ENCODE measurements around the gene SUFU.

The SUFU gene

GRCh38 chr10:102552533-102552932 lies 48.8 kb downstream of the SUFU start:
- ChIA-PET CTCF (no interaction called here), POLR2A (no interaction called here)
- TF ChIP-seq FOXM1 (IDR thresholded peaks at IDR 0.05; ENCODE audit: borderline replicate concordance) (no peak), ARNT (IDR thresholded peaks at IDR 0.05) (no peak), ELF4 (IDR thresholded peaks at IDR 0.05) (no peak), NFRKB (IDR thresholded peaks at IDR 0.05) (no peak), FOXA1 (IDR thresholded peaks at IDR 0.05) (no peak), SP1 (IDR thresholded peaks at IDR 0.05) (no peak)
- no peak for DNase-seq (ENCODE audit: extremely low spot score)

- ChIA-PET POLR2A (no interaction called here), CTCF (no interaction called here)
- TF ChIP-seq FOXM1 (IDR thresholded peaks at IDR 0.05; ENCODE audit: borderline replicate concordance) (no peak), LEF1 (IDR thresholded peaks at IDR 0.05; ENCODE audit: borderline replicate concordance) (no peak), TARDBP (IDR thresholded peaks at IDR 0.05) (no peak), L3MBTL2 (conservative IDR thresholded peaks at IDR 0.05) (no peak), HDGF (IDR thresholded peaks at IDR 0.05; ENCODE audit: borderline replicate concordance) (no peak), CTBP1 (IDR thresholded peaks at IDR 0.05; ENCODE audit: borderline replicate concordance) (no peak), FOXA1 (IDR thresholded peaks at IDR 0.05) (no peak)
- DNase-seq (ENCODE audit: extremely low spot score): no peak
Measured at GRCh38 chr10:102553771-102554170, 50.0 kb downstream of the SUFU start.

- POLR2A ChIA-PET: no interaction called here
Measured at GRCh38 chr10:102554531-102554930, 50.8 kb downstream of the SUFU start.

GRCh38 chr10:102555781-102556328 lies 52.1 kb downstream of the SUFU start:
- no peak for DNase-seq (ENCODE audit: extremely low spot score)
- CTCF ChIA-PET: no interaction called here
- POLR2A ChIA-PET: no interaction called here
- no peak for TF ChIP-seq TARDBP (IDR thresholded peaks at IDR 0.05)
- TF ChIP-seq FOXK2 (IDR thresholded peaks at IDR 0.05): no peak
- TF ChIP-seq ZNF384 (IDR thresholded peaks at IDR 0.05): no peak

More at GRCh38 chr10:102554531-102554930, 50.8 kb downstream of the SUFU start:
- DNase-seq (ENCODE audit: extremely low spot score): no peak
- TF ChIP-seq HDGF (IDR thresholded peaks at IDR 0.05; ENCODE audit: borderline replicate concordance) (no peak), LEF1 (IDR thresholded peaks at IDR 0.05; ENCODE audit: borderline replicate concordance) (no peak), TARDBP (IDR thresholded peaks at IDR 0.05) (no peak), ARNT (IDR thresholded peaks at IDR 0.05) (no peak), ELF4 (IDR thresholded peaks at IDR 0.05) (no peak), FOXM1 (IDR thresholded peaks at IDR 0.05; ENCODE audit: borderline replicate concordance) (no peak), SUZ12 (IDR thresholded peaks at IDR 0.05) (no peak), NFRKB (IDR thresholded peaks at IDR 0.05) (no peak), PKNOX1 (IDR thresholded peaks at IDR 0.05) (no peak), FOXA1 (IDR thresholded peaks at IDR 0.05) (no peak), FOXK2 (IDR thresholded peaks at IDR 0.05) (no peak), ZNF384 (IDR thresholded peaks at IDR 0.05) (no peak), CTBP1 (IDR thresholded peaks at IDR 0.05; ENCODE audit: borderline replicate concordance) (no peak), BHLHE40 (IDR thresholded peaks at IDR 0.05; ENCODE audit: borderline replicate concordance) (no peak)
- CTCF ChIA-PET: no interaction called here

GRCh38 chr10:102557569-102557968 lies 53.8 kb downstream of the SUFU start:
- CTCF ChIA-PET: no interaction called here
- DNase-seq (ENCODE audit: extremely low spot score): no peak
- no peak for TF ChIP-seq FOXK2 (IDR thresholded peaks at IDR 0.05)
- TF ChIP-seq SP1 (IDR thresholded peaks at IDR 0.05): no peak
- no peak for TF ChIP-seq CTBP1 (IDR thresholded peaks at IDR 0.05; ENCODE audit: borderline replicate concordance)
- no peak for TF ChIP-seq L3MBTL2 (conservative IDR thresholded peaks at IDR 0.05)
- TF ChIP-seq LEF1 (IDR thresholded peaks at IDR 0.05; ENCODE audit: borderline replicate concordance): no peak
- no peak for TF ChIP-seq ARNT (IDR thresholded peaks at IDR 0.05)
- no peak for TF ChIP-seq SUZ12 (IDR thresholded peaks at IDR 0.05)
- no peak for TF ChIP-seq ELF4 (IDR thresholded peaks at IDR 0.05)
- no peak for TF ChIP-seq TARDBP (IDR thresholded peaks at IDR 0.05)
- no peak for TF ChIP-seq BHLHE40 (IDR thresholded peaks at IDR 0.05; ENCODE audit: borderline replicate concordance)
- TF ChIP-seq FOXA1 (IDR thresholded peaks at IDR 0.05): no peak
- no peak for TF ChIP-seq HDGF (IDR thresholded peaks at IDR 0.05; ENCODE audit: borderline replicate concordance)
- TF ChIP-seq FOXM1 (IDR thresholded peaks at IDR 0.05; ENCODE audit: borderline replicate concordance): no peak
- no peak for TF ChIP-seq PKNOX1 (IDR thresholded peaks at IDR 0.05)
- TF ChIP-seq NFRKB (IDR thresholded peaks at IDR 0.05): no peak
- TF ChIP-seq ZNF384 (IDR thresholded peaks at IDR 0.05): no peak
- POLR2A ChIA-PET: no interaction called here

- TF ChIP-seq PKNOX1 (IDR thresholded peaks at IDR 0.05): no peak
- TF ChIP-seq HDGF (IDR thresholded peaks at IDR 0.05; ENCODE audit: borderline replicate concordance): no peak
- TF ChIP-seq NFRKB (IDR thresholded peaks at IDR 0.05): no peak
- no peak for TF ChIP-seq L3MBTL2 (conservative IDR thresholded peaks at IDR 0.05)
- no peak for TF ChIP-seq BHLHE40 (IDR thresholded peaks at IDR 0.05; ENCODE audit: borderline replicate concordance)
- no peak for TF ChIP-seq FOXA1 (IDR thresholded peaks at IDR 0.05)
- no peak for TF ChIP-seq LEF1 (IDR thresholded peaks at IDR 0.05; ENCODE audit: borderline replicate concordance)
- no peak for TF ChIP-seq FOXK2 (IDR thresholded peaks at IDR 0.05)
- TF ChIP-seq ZNF384 (IDR thresholded peaks at IDR 0.05): no peak
- no peak for TF ChIP-seq TARDBP (IDR thresholded peaks at IDR 0.05)
- TF ChIP-seq FOXM1 (IDR thresholded peaks at IDR 0.05; ENCODE audit: borderline replicate concordance): no peak
- no peak for TF ChIP-seq SP1 (IDR thresholded peaks at IDR 0.05)
- ChIA-PET POLR2A (no interaction called here), CTCF (no interaction called here)
- no peak for DNase-seq (ENCODE audit: extremely low spot score)
Measured at GRCh38 chr10:102559764-102560163, 56.0 kb downstream of the SUFU start.
